ENCODE measurements around the gene MYOM3.

MYOM3 gene

GRCh38 chr1:24149866-24150233, 37.9 kb upstream of the MYOM3 start:
- no peak for DNase-seq

GRCh38 chr1:24147816-24148215, 35.9 kb upstream of the MYOM3 start:
- peaks cover 3% of the 10 kb centered on the region for H3K9me3 Mint-ChIP-seq
- H3K4me3 Mint-ChIP-seq = no peak overlapping the region
- peaks cover 59% of the 10 kb centered on the region for H3K4me1 Mint-ChIP-seq
- DNase-seq = no peak
- TF ChIP-seq CTCF (IDR thresholded peaks at IDR 0.05) = no peak
- H3K27me3 Mint-ChIP-seq (ENCODE audit: low read depth, poor library complexity) = peaks cover 25% of the 10 kb centered on the region
- no peaks in the 10 kb centered on the region for H3K36me3 Mint-ChIP-seq (ENCODE audit: low read depth)
- peak overlapping the region; percentile 7 for H3K27ac Mint-ChIP-seq

More at GRCh38 chr1:24149866-24150233, 37.9 kb upstream of the MYOM3 start:
- Mint-ChIP-seq H3K4me1 (peaks cover 54% of the 10 kb centered on the region), H3K4me3 (peak overlapping the region; percentile 73), H3K27me3 (ENCODE audit: low read depth, poor library complexity) (peaks cover 21% of the 10 kb centered on the region), H3K36me3 (ENCODE audit: low read depth) (no peaks in the 10 kb centered on the region), H3K9me3 (no peaks in the 10 kb centered on the region), H3K27ac (no peak overlapping the region)
- no peak for TF ChIP-seq CTCF (IDR thresholded peaks at IDR 0.05)

- Mint-ChIP-seq H3K9me3 (peaks cover 3% of the 10 kb centered on the region), H3K27me3 (ENCODE audit: low read depth, poor library complexity) (peaks cover 25% of the 10 kb centered on the region), H3K4me3 (no peak overlapping the region), H3K36me3 (ENCODE audit: low read depth) (no peaks in the 10 kb centered on the region), H3K27ac (no peak overlapping the region), H3K4me1 (peaks cover 54% of the 10 kb centered on the region)
- TF ChIP-seq CTCF (IDR thresholded peaks at IDR 0.05) = no peak
- DNase-seq = no peak
Measured at GRCh38 chr1:24147194-24147593, 35.3 kb upstream of the MYOM3 start.

GRCh38 chr1:24142546-24143534, 30.9 kb upstream of the MYOM3 start, which contains the start of gene IL22RA1:
TSS of gene IL22RA1 (minus strand) at chr1:24143140. CDS start at chr1:24143082, 58 bp downstream.
- Mint-ChIP-seq H3K36me3 (ENCODE audit: low read depth) (no peaks in the 10 kb centered on the region), H3K27me3 (ENCODE audit: low read depth, poor library complexity) (peaks cover 16% of the 10 kb centered on the region), H3K9me3 (peaks cover 3% of the 10 kb centered on the region), H3K27ac (peak within 1 kb of the TSS; percentile 39), H3K4me1 (peaks cover 37% of the 10 kb centered on the region), H3K4me3 (no peak within 1 kb of the TSS)
- DNase-seq = no peak
- no peak for TF ChIP-seq CTCF (IDR thresholded peaks at IDR 0.05)

GRCh38 chr1:24141311-24141997, 29.5 kb upstream of the MYOM3 start:
- no peak for DNase-seq
- Mint-ChIP-seq H3K9me3 (peaks cover 3% of the 10 kb centered on the region), H3K4me3 (no peak overlapping the region), H3K27ac (peak overlapping the region; percentile 35), H3K27me3 (ENCODE audit: low read depth, poor library complexity) (peaks cover 13% of the 10 kb centered on the region), H3K4me1 (peaks cover 29% of the 10 kb centered on the region), H3K36me3 (ENCODE audit: low read depth) (no peaks in the 10 kb centered on the region)
- no peak for TF ChIP-seq CTCF (IDR thresholded peaks at IDR 0.05)

All from nephron progenitor cell (in vitro differentiated cells).